Neural progenitor cell (in vitro differentiated cells): ENCODE data around the gene IL10RB.

Source experiments
- CTCF ChIP-seq: fragments of 200-600 bp; sonication (generic); IDR thresholded peaks from 2 replicates; pipeline ENCODE4 v1.5.1; 2017; ENCODE audit warnings: antibody characterized with exemption, mild to moderate bottlenecking
- EZH2 ChIP-seq: fragments of 200-600 bp; sonication (generic); IDR thresholded peaks from 2 replicates; pipeline ENCODE4 v1.6.1; 2017; ENCODE audit warnings: antibody characterized with exemption, mild to moderate bottlenecking, moderate library complexity
- EZH2phosphoT487 ChIP-seq: fragments of 200-600 bp; sonication (generic); IDR thresholded peaks from 2 replicates; pipeline ENCODE4 v1.6.1; 2017; ENCODE audit warnings: antibody characterized with exemption

GRCh38 chr21:33308586-33309490 is 42.7 kb downstream of the IL10RB start:
- TF ChIP-seq CTCF (no peak), EZH2 (no peak), EZH2phosphoT487 (no peak)
